HepG2 (cell line): ENCODE data around the gene NRSN2. TPM values are rescaled to one million over a fixed set of nuclear protein-coding genes. Genes with fewer than 3 reads are reported as not detected.
A peak's percentile ranks its signal among the peaks of the same experiment; 100 is the strongest.

Source experiments
- ASH2L ChIP-seq: fragments of 300-600, 200-600 bp; sonication (generic); IDR thresholded peaks from 2 replicates; pipeline ENCODE4 v1.7.0; 2017; ENCODE audit warnings: low read depth, mild to moderate bottlenecking, moderate library complexity, mixed read lengths, low read length; ENCODE audit not compliant: insufficient read length
- CHD4 ChIP-seq: fragments of 200-600 bp; sonication (generic); IDR thresholded peaks from 2 replicates; pipeline ENCODE4 v1.7.0; 2017; ENCODE audit warnings: mild to moderate bottlenecking, low read length, borderline replicate concordance
- FOXP1 ChIP-seq, 2 experiments: fragments of 450-650 bp in 1 of 2; IDR thresholded peaks; 2 replicates each; pipeline ENCODE4 v1.6.1; 2017 to 2018; ENCODE audit warnings: antibody characterized with exemption in 1 of 2
- NR0B2 ChIP-seq: sonication (generic); formaldehyde crosslinking; IDR thresholded peaks from 2 replicates; pipeline ENCODE4 v1.4.0; 2020; ENCODE audit warnings: mild to moderate bottlenecking, missing genetic modification reagents
- PPARG ChIP-seq: conservative IDR thresholded peaks from 2 replicates; pipeline ENCODE4 v1.6.1; 2016; ENCODE audit warnings: missing biosample characterization, missing genetic modification reagents
- RAD21 ChIP-seq: fragments of 450-650 bp; formaldehyde crosslinking; IDR thresholded peaks from 2 replicates; pipeline ENCODE4 v1.5.0; 2020; ENCODE audit warnings: mild to moderate bottlenecking
- SOX13 ChIP-seq, 3 experiments: fragments of 450-650 bp in 1 of 3; sonication (generic) in 1 of 3; formaldehyde crosslinking in 1 of 3; IDR thresholded peaks in 2 of 3; conservative IDR thresholded peaks in 1 of 3; 2 replicates each; pipeline versions ENCODE4 v1.5.0 to v1.6.1; 2016 to 2020; ENCODE audit warnings: antibody characterized with exemption in 1 of 3, mild to moderate bottlenecking in 1 of 3, missing compliant biosample characterization in 1 of 3, missing genetic modification reagents in 1 of 3, moderate library complexity in 1 of 3
- ZBTB26 ChIP-seq: IDR thresholded peaks from 2 replicates; pipeline ENCODE4 v1.6.1; 2016; ENCODE audit warnings: missing compliant biosample characterization, missing genetic modification reagents, borderline replicate concordance
- ZNF121 ChIP-seq: sonication (generic); formaldehyde crosslinking; IDR thresholded peaks from 2 replicates; pipeline ENCODE4 v1.5.0; 2020; ENCODE audit warnings: mild to moderate bottlenecking, missing genetic modification reagents
- ZNF138 ChIP-seq: sonication (generic); formaldehyde crosslinking; IDR thresholded peaks from 2 replicates; pipeline ENCODE4 v1.5.0; 2020; ENCODE audit warnings: mild to moderate bottlenecking, low read depth, missing genetic modification reagents
- ZNF264 ChIP-seq: sonication (generic); formaldehyde crosslinking; IDR thresholded peaks from 2 replicates; pipeline ENCODE4 v1.4.0; 2020; ENCODE audit warnings: missing genetic modification reagents
- ZNF275 ChIP-seq: sonication (generic); formaldehyde crosslinking; IDR thresholded peaks from 2 replicates; pipeline ENCODE4 v1.8.0; 2022; ENCODE audit warnings: missing genetic modification reagents, mild to moderate bottlenecking, inconsistent platforms, borderline replicate concordance
- ZNF33B ChIP-seq: sonication (generic); formaldehyde crosslinking; IDR thresholded peaks from 2 replicates; pipeline ENCODE4 v1.5.1; 2020; ENCODE audit warnings: mild to moderate bottlenecking, missing genetic modification reagents
- ZNF558 ChIP-seq: sonication (generic); formaldehyde crosslinking; IDR thresholded peaks from 2 replicates; pipeline ENCODE4 v1.9.0; 2022; ENCODE audit warnings: mild to moderate bottlenecking, missing genetic modification reagents, borderline replicate concordance
- ZNF609 ChIP-seq: sonication (generic); formaldehyde crosslinking; IDR thresholded peaks from 2 replicates; pipeline ENCODE4 v1.4.0; 2020; ENCODE audit warnings: mild to moderate bottlenecking, missing genetic modification reagents, borderline replicate concordance
- ZNF839 ChIP-seq: sonication (generic); formaldehyde crosslinking; IDR thresholded peaks from 2 replicates; pipeline ENCODE4 v1.4.0; 2020; ENCODE audit warnings: missing genetic modification reagents, mild to moderate bottlenecking, borderline replicate concordance
- polyA plus RNA-seq, 8 experiments: library from polyadenylated mRNA; depleted of rRNA in 3 of 8; stranded (reverse) in 7 of 8; unstranded in 1 of 8; fragments of >200 nt; fragmentation: Illumina TruSeq in 4 of 8; extraction: Trizol in 4 of 8; gene quantifications; 2 replicates each; pipeline versions ENCODE4 v1.2.1 to v1.2.3, GENCODE V29; 2011 to 2016; ENCODE audit warnings: low read depth in 4 of 8, missing spikeins in 1 of 8, mixed read lengths in 1 of 8; ENCODE audit not compliant: insufficient read depth in 1 of 8
- total RNA-seq, 5 experiments: library from RNA; depleted of rRNA; stranded (reverse); fragments of >200 nt; fragmentation: Illumina TruSeq; extraction: Trizol; gene quantifications; 2 replicates each; pipeline ENCODE4 v1.2.3, GENCODE V29; 2016; ENCODE audit warnings: low read depth in 1 of 5

Gene NRSN2
- total and polyA plus RNA-seq, 2 of the 13 experiments (the other 11 are each of a cell fraction or from before 2014, with no cell fraction given) = 32.3 to 49.4 TPM

- TF ChIP-seq NR0B2 (CRISPR knock-in tag) (no peak), ZNF33B (no peak; the same call in 1 of the 2 replicates), ZNF275 (CRISPR knock-in tag) (no peak; the same call in 1 of the 2 replicates), CHD4 (0 out of 2 replicates have a peak, but pooled peaks have one; percentile 17), ZNF264 (CRISPR knock-in tag) (peak; percentile 19; the same call in 1 of the 2 replicates), SOX13 (IDR thresholded peaks at IDR 0.05) (no peak), SOX13 (CRISPR knock-in tag; conservative IDR thresholded peaks at IDR 0.05 in 1 of 2, IDR thresholded peaks at IDR 0.05 in 1 of 2) (peak in 1 of 2 experiments; percentile 37; a peak in 2 of 4 replicates), FOXP1 (IDR thresholded peaks at IDR 0.05) (no peak), FOXP1 (CRISPR knock-in tag; IDR thresholded peaks at IDR 0.05) (no peak), PPARG (CRISPR knock-in tag) (peak; percentile 12; the same call in 1 of the 2 replicates), ZNF609 (CRISPR knock-in tag) (0 out of 2 replicates have a peak, but pooled peaks have one; percentile 62), ZNF839 (CRISPR knock-in tag) (no peak; the same call in 1 of the 2 replicates), ASH2L (peak; percentile 31), ZNF121 (no peak), ZBTB26 (no peak), RAD21 (CRISPR knock-in tag) (peak; percentile 87), ZNF558 (CRISPR knock-in tag) (no peak; the same call in 1 of the 2 replicates), ZNF138 (CRISPR knock-in tag) (peak; percentile 77)
Observed at GRCh38 chr20:325045-325888, 21.6 kb upstream of the NRSN2 start, which contains the start of gene SOX12 (continued).
